Measurements from ENCODE around the gene PODN.

GRCh38 chr1:53046930-53047329 lies 15.1 kb upstream of the PODN start:
- TF ChIP-seq, protein P1, sequence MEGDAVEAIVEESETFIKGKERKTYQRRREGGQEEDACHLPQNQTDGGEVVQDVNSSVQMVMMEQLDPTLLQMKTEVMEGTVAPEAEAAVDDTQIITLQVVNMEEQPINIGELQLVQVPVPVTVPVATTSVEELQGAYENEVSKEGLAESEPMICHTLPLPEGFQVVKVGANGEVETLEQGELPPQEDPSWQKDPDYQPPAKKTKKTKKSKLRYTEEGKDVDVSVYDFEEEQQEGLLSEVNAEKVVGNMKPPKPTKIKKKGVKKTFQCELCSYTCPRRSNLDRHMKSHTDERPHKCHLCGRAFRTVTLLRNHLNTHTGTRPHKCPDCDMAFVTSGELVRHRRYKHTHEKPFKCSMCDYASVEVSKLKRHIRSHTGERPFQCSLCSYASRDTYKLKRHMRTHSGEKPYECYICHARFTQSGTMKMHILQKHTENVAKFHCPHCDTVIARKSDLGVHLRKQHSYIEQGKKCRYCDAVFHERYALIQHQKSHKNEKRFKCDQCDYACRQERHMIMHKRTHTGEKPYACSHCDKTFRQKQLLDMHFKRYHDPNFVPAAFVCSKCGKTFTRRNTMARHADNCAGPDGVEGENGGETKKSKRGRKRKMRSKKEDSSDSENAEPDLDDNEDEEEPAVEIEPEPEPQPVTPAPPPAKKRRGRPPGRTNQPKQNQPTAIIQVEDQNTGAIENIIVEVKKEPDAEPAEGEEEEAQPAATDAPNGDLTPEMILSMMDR (IDR thresholded peaks at IDR 0.05): no peak
- TF ChIP-seq POLR2A (IDR thresholded peaks at IDR 0.05; ENCODE audit: low read depth) (no peak), POLR2AphosphoS5 (IDR thresholded peaks at IDR 0.05) (no peak), EP300 (IDR thresholded peaks at IDR 0.05) (no peak)

Data from esophagus muscularis mucosa (tissue), 4 donors.